ENCODE data around the gene GNAI3. TPM values are rescaled to one million over a fixed set of nuclear protein-coding genes. Genes with fewer than 3 reads are reported as not detected.

The GNAI3 gene
- total and polyA plus RNA-seq, 2 experiments from 2014 or later: 5.0 to 7.9 TPM

- DNase-seq (ENCODE audit: low read depth in 1 of 2, low spot score in 1 of 2): no peak
- TF ChIP-seq CTCF (IDR thresholded peaks at IDR 0.05; ENCODE audit: low read depth, low read length): no peak
These were observed 9.4 kb upstream of the GNAI3 start for GRCh38 chr1:109538827-109539555.

GRCh38 chr1:109539676-109540075 lies 8.7 kb upstream of the GNAI3 start, which contains the start of gene GPR61:
GPR61 (plus strand) TSS chr1:109539872; CDS start chr1:109543023, 3,151 bp downstream.
- DNase-seq (ENCODE audit: low read depth in 1 of 2, low spot score in 1 of 2): peak in 1 of 2 donors; percentile 43
- no peak for TF ChIP-seq CTCF (IDR thresholded peaks at IDR 0.05; ENCODE audit: low read depth, low read length)

More at GRCh38 chr1:109538827-109539555, 9.4 kb upstream of the GNAI3 start:
- Histone ChIP-seq H3K36me3 (no peaks in the 10 kb centered on the region), H3K4me1 (ENCODE audit: low read depth) (peaks cover 24% of the 10 kb centered on the region), H3K27ac (no peak overlapping the region), H3K9me3 (ENCODE audit: low read depth) (no peaks in the 10 kb centered on the region), H3K27me3 (no peaks in the 10 kb centered on the region), H3K4me3 (no peak overlapping the region)

GRCh38 chr1:109541102-109541501 lies 7.3 kb upstream of the GNAI3 start:
- no peaks in the 10 kb centered on the region for H3K36me3 ChIP-seq
- no peaks in the 10 kb centered on the region for H3K27me3 ChIP-seq
- H3K4me3 ChIP-seq: no peak overlapping the region
- H3K9me3 ChIP-seq (ENCODE audit: low read depth): no peaks in the 10 kb centered on the region
- TF ChIP-seq CTCF (IDR thresholded peaks at IDR 0.05; ENCODE audit: low read depth, low read length): no peak
- H3K27ac ChIP-seq: no peak overlapping the region
- H3K4me1 ChIP-seq (ENCODE audit: low read depth): peaks cover 14% of the 10 kb centered on the region
- no peak for DNase-seq (ENCODE audit: low read depth in 1 of 2, low spot score in 1 of 2)

More at GRCh38 chr1:109539676-109540075, 8.7 kb upstream of the GNAI3 start, which contains the start of gene GPR61:
- no peaks in the 10 kb centered on the region for H3K27me3 ChIP-seq
- no peaks in the 10 kb centered on the region for H3K9me3 ChIP-seq (ENCODE audit: low read depth)
- no peak within 1 kb of the TSS for H3K4me3 ChIP-seq
- peaks cover 24% of the 10 kb centered on the region for H3K4me1 ChIP-seq (ENCODE audit: low read depth)
- H3K27ac ChIP-seq: no peak within 1 kb of the TSS
- H3K36me3 ChIP-seq: no peaks in the 10 kb centered on the region

- no peak for DNase-seq (ENCODE audit: low read depth in 1 of 2, low spot score in 1 of 2)
- Histone ChIP-seq H3K4me3 (no peak overlapping the region), H3K27ac (no peak overlapping the region), H3K36me3 (no peaks in the 10 kb centered on the region), H3K9me3 (ENCODE audit: low read depth) (no peaks in the 10 kb centered on the region), H3K4me1 (ENCODE audit: low read depth) (peaks cover 20% of the 10 kb centered on the region), H3K27me3 (no peaks in the 10 kb centered on the region)
- TF ChIP-seq CTCF (IDR thresholded peaks at IDR 0.05; ENCODE audit: low read depth, low read length): no peak
These were observed 5.8 kb upstream of the GNAI3 start for GRCh38 chr1:109542657-109543056.

- peaks cover 20% of the 10 kb centered on the region for H3K4me1 ChIP-seq (ENCODE audit: low read depth)
- H3K36me3 ChIP-seq: no peaks in the 10 kb centered on the region
- H3K27ac ChIP-seq: no peak overlapping the region
- no peaks in the 10 kb centered on the region for H3K9me3 ChIP-seq (ENCODE audit: low read depth)
- H3K4me3 ChIP-seq: no peak overlapping the region
- H3K27me3 ChIP-seq: no peaks in the 10 kb centered on the region
- TF ChIP-seq CTCF (IDR thresholded peaks at IDR 0.05; ENCODE audit: low read depth, low read length): no peak
- DNase-seq (ENCODE audit: low read depth in 1 of 2, low spot score in 1 of 2): no peak
These were observed 5.0 kb upstream of the GNAI3 start for GRCh38 chr1:109543283-109543987.
